HL-60 (cell line): ENCODE results near the gene GALNT17.

Source experiments
- REST ChIP-seq: IDR thresholded peaks from 2 replicates; pipeline ENCODE4 v1.6.1; 2012; ENCODE audit warnings: low read depth; ENCODE audit not compliant: insufficient replicate concordance
- TF ChIP-seq, protein P1 (sequence below): IDR thresholded peaks from one replicate; pipeline ENCODE4 v1.5.1; 2011; ENCODE audit warnings: low read length, control low read depth, inconsistent platforms; ENCODE audit not compliant: insufficient read depth

DNA sequence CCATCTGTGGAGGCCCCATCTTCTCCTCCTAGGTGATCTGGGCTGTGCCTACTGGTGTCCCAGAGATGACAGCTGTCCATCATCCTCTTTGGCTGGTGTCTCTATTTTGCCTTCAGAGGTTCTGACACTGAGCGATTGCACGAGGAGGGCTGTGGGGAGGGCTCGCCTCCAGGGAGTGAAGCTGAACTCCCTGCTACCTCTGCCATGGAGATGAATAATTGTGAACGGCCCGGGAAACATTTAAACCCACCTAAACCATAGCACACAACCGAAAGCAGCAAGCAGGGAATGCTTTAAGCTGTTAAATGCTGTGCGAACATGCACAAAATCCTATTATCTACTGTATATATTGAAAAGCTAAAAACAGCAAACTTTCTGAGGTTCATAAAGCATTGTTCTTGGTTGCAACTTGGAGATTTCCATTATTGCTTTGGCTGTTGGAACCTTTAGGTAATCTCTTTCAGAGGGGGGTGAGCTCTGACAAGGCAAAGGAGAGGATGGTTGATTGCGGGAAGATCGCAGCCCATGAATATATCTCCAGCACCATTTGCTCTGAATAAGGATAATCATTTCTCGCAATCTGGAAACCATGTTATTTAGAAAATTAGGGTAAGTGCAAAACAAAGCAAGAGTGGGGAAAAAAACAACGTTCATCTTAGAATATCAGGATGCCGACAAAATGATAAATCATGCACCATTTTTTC, 507.6 kb downstream of the GALNT17 start:
- TF ChIP-seq, protein P1, sequence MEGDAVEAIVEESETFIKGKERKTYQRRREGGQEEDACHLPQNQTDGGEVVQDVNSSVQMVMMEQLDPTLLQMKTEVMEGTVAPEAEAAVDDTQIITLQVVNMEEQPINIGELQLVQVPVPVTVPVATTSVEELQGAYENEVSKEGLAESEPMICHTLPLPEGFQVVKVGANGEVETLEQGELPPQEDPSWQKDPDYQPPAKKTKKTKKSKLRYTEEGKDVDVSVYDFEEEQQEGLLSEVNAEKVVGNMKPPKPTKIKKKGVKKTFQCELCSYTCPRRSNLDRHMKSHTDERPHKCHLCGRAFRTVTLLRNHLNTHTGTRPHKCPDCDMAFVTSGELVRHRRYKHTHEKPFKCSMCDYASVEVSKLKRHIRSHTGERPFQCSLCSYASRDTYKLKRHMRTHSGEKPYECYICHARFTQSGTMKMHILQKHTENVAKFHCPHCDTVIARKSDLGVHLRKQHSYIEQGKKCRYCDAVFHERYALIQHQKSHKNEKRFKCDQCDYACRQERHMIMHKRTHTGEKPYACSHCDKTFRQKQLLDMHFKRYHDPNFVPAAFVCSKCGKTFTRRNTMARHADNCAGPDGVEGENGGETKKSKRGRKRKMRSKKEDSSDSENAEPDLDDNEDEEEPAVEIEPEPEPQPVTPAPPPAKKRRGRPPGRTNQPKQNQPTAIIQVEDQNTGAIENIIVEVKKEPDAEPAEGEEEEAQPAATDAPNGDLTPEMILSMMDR = no peak
- TF ChIP-seq REST = no peak
